ENCODE data around the gene MS4A1.
"Not testable (repeated sequence)": the region's sequence is repeated elsewhere in the genome, so short reads cannot be mapped to it uniquely, and the experiment has no call there.

MS4A1 gene

DNA sequence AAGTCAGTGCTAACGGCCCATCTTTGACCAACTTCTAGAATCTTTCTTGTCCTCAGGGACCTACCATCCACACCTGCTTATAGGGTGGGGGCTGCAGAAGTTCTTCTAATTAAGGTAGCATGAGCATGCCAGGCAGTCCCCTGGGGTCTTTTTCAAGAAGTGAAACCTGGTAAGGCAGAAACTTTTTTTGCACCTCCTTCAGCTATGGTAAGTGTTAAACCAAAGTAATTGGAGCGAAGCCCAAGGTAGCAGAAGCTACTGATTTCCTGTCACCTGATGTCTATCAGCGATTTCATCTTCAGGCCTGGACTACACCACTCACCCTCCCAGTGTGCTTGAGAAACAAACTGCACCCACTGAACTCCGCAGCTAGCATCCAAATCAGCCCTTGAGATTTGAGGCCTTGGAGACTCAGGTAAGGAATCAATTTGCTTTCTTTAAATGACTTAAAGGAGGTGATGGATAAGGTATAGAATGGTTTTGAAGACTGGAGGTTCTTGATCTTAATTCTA, at the start of gene MS4A1:
Gene MS4A1, plus strand, starts transcription at position 317 of the 512 bp plus-strand sequence. CDS start 6,528 bp downstream, outside the sequence.
- Histone ChIP-seq H3K4me3 (no peak within 1 kb of the TSS), H3K4me2 (peak within 1 kb of the TSS; percentile 12 to 85 (median 70); a peak in 21 of 22 replicates), H4K20me1 (no peaks in the 10 kb centered on the region), H3K27ac (peak within 1 kb of the TSS in 3 of 11 experiments; percentile 6 to 48 (median 32); a peak in 3 of 22 replicates), H3K27me3 (no peaks in the 10 kb centered on the region), H3K9ac (no peak within 1 kb of the TSS), H3K36me3 (no peaks in the 10 kb centered on the region), H3K4me1 (peaks cover 18 to 51% (median 40%) of the 10 kb centered on the region in 10 experiments), H3K9me3 (replicated peaks in 1 of 11) (peaks cover 6 to 14% (median 8%) of the 10 kb centered on the region in 11 experiments)
- no peak for TF ChIP-seq Cebpa-rat (IDR thresholded peaks at IDR 0.05)

DNA sequence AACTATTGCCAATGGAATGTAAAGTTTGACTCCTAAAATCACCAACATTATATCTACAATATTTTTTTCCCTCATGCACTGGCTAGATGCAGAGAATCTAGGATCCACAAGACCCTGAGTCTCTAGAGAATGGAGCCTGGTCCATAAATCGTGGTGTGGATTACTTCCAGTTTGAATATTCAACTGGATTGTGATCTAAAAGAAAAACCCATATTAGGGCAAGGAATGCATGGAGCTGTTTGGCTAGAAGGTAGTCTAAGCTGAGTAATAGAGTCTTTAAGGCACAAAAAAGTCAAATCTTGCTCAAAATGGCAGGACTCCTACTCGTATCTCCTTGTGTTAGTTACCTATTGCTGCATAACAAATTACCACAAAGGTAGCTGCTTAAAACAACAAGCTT, 35.6 kb upstream of the MS4A1 start:
- Histone ChIP-seq H3K36me3 (peaks cover 0 to 22% (median 0%) of the 10 kb centered on the region in 11 experiments; a peak in 5 of 22 replicates), H4K20me1 (no peaks in the 10 kb centered on the region), H3K9me3 (replicated peaks in 1 of 11) (peaks cover 16 to 65% (median 20%) of the 10 kb centered on the region in 11 experiments), H3K4me2 (no peak overlapping the region), H3K4me1 (peaks cover 0 to 5% (median 0%) of the 10 kb centered on the region in 10 experiments; a peak in 1 of 20 replicates), H3K4me3 (no peak overlapping the region), H3K9ac (no peak overlapping the region), H3K27me3 (no peaks in the 10 kb centered on the region), H3K27ac (no peak overlapping the region)
- TF ChIP-seq Cebpa-rat (IDR thresholded peaks at IDR 0.05) = no peak

DNA sequence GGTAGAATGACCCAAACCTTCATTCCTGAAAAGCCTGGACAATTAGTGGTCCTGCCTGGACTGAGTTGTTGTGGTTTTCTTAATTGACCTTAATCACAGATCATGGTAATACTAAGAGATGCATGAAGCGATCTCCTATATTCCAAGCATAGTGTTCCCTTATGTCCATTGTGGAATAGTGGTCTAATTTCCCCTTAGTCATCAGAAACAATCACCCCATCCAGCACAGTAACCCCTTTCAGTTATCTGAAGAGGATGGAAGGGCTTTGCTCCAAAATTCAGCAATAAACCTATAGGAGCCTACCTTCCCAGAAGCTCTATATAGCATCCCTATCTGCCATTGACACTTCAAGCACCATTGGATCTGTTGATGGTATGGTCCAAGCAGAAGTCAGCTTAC, 33.0 kb upstream of the MS4A1 start:
- Histone ChIP-seq H3K9ac (no peak overlapping the region), H3K27me3 (no peaks in the 10 kb centered on the region), H4K20me1 (no peaks in the 10 kb centered on the region), H3K36me3 (no peaks in the 10 kb centered on the region), H3K4me3 (no peak overlapping the region), H3K9me3 (replicated peaks in 1 of 11) (peaks cover 16 to 41% (median 20%) of the 10 kb centered on the region in 11 experiments), H3K4me2 (no peak overlapping the region), H3K4me1 (no peaks in the 10 kb centered on the region), H3K27ac (no peak overlapping the region)
- no peak for TF ChIP-seq Cebpa-rat (IDR thresholded peaks at IDR 0.05)

DNA sequence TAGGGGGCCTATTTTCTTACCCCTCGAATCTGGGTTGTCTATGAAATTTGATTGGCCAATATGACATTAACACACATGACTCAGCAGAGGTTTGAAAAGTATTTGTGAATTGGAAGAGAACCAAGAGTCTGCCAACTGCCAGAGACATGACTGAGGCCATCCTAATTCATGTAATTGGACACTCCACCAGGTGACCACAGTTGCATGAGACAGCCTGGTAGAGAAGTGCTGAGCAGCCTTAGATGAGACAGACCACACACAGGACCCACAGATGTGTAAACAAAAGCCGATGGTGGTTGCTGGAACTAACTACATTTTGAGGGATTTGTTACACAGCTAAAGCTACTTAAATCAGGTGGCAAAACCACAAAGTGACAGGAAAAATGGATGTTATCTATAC, 27.1 kb upstream of the MS4A1 start:
- H3K4me2 ChIP-seq = no peak overlapping the region
- H3K9me3 ChIP-seq (replicated peaks in 1 of 11) = no peaks in the 10 kb centered on the region
- H3K27me3 ChIP-seq = no peaks in the 10 kb centered on the region
- H3K27ac ChIP-seq = no peak overlapping the region
- no peaks in the 10 kb centered on the region for H3K36me3 ChIP-seq
- TF ChIP-seq Cebpa-rat (IDR thresholded peaks at IDR 0.05) = no peak
- H3K4me3 ChIP-seq = no peak overlapping the region
- H3K9ac ChIP-seq = no peak overlapping the region
- H3K4me1 ChIP-seq = no peaks in the 10 kb centered on the region
- no peaks in the 10 kb centered on the region for H4K20me1 ChIP-seq

DNA sequence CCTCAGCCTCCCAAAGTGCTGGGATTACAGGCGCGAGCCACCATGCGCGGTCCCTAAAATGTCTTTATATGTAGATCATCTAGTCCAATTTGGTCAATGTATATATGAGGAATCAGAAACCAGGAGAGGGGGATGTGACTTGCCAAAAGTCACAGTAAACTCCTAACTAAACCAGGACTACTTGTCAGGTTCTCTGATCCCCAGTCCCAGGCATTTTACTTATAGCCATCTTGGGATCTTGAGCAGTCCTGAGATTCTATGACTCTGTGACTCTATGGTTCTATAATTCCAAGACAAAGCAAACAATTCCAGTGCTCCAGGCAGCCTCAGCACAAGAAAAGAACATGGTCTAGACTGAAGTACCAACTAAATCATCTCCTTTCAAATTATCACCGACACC, 26.4 kb upstream of the MS4A1 start, which contains the start of gene MS4A5:
Gene MS4A5, plus strand, starts transcription at position 301 of the 400 bp plus-strand sequence. CDS start 103 bp downstream, outside the sequence.
- H4K20me1 ChIP-seq = no peaks in the 10 kb centered on the region
- no peak within 1 kb of the TSS for H3K4me2 ChIP-seq
- no peak for TF ChIP-seq Cebpa-rat (IDR thresholded peaks at IDR 0.05)
- no peaks in the 10 kb centered on the region for H3K4me1 ChIP-seq
- no peaks in the 10 kb centered on the region; a peak in 1 of 22 replicates for H3K9me3 ChIP-seq (replicated peaks in 1 of 11)
- no peaks in the 10 kb centered on the region for H3K27me3 ChIP-seq
- H3K27ac ChIP-seq = no peak within 1 kb of the TSS
- H3K36me3 ChIP-seq = no peaks in the 10 kb centered on the region
- no peak within 1 kb of the TSS for H3K9ac ChIP-seq
- no peak within 1 kb of the TSS for H3K4me3 ChIP-seq

DNA sequence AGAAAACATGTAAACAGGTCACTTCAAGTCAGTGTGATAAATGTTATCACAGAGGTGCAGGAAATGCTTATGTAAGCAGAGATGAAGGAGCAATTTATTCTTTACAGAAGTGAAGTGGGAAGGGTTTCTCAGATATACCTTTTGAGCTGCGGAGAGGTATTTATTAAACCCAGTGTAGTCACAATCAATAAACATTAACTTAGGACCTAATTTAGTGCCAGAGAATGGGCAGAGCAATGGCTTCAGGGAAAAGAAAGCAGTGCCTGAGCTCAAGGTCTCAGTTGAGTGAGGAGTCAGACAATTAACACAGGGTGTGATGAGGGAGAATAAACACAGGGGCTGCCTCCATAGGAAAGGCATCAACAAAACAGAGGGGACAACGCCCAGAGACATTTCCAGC, 24.4 kb upstream of the MS4A1 start:
- Histone ChIP-seq H3K27me3 (no peaks in the 10 kb centered on the region), H3K9ac (no peak overlapping the region), H3K27ac (no peak overlapping the region), H3K4me2 (no peak overlapping the region), H3K36me3 (no peaks in the 10 kb centered on the region), H3K9me3 (replicated peaks in 1 of 11) (peaks cover 0 to 5% (median 0%) of the 10 kb centered on the region in 11 experiments; a peak in 1 of 22 replicates), H4K20me1 (no peaks in the 10 kb centered on the region), H3K4me3 (no peak overlapping the region), H3K4me1 (no peaks in the 10 kb centered on the region)
- TF ChIP-seq Cebpa-rat (IDR thresholded peaks at IDR 0.05) = no peak

DNA sequence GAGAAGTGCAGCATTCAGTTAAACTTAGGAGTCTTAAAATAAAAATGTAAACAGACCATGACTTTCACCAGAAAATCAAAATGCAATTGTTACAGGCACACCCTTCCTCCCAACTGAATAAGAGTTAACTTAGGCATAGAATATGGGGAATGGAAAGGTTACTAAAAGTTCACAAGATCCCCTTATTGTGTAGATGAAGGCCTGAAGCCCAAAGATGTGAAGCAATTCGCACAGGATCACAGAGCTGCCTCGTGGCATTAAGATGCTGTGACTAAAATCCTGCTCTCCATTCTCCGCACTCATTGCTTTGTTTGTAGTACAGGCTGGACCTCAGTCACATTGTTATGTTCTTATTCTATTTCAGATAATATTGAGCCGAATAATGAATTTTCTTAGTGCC, 22.2 kb upstream of the MS4A1 start:
- Histone ChIP-seq H4K20me1 (no peaks in the 10 kb centered on the region), H3K9ac (no peak overlapping the region), H3K4me3 (no peak overlapping the region), H3K27me3 (no peaks in the 10 kb centered on the region), H3K27ac (no peak overlapping the region), H3K4me2 (no peak overlapping the region), H3K4me1 (no peaks in the 10 kb centered on the region), H3K9me3 (replicated peaks in 1 of 11) (peaks cover 0 to 5% (median 0%) of the 10 kb centered on the region in 11 experiments; a peak in 1 of 22 replicates), H3K36me3 (no peaks in the 10 kb centered on the region)
- no peak for TF ChIP-seq Cebpa-rat (IDR thresholded peaks at IDR 0.05)

DNA sequence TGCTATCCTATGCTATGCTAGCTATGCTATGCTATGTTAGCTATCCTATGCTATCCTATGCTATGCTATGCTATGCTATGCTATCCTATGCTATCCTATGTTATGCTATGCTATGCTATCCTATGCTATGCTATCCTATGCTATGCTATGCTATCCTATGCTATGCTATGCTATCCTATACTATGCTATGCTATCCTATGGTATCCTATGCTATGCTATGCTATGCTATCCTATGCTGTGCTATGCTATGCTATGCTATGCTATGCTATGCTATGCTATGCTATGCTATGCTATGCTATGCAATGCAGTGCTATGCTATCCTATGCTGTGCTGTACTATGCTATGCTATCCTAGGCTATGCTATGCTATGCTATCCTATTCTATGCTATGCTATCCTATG, 8.6 kb upstream of the MS4A1 start:
- Histone ChIP-seq H4K20me1 (no peaks in the 10 kb centered on the region), H3K4me1 (peaks cover 13 to 19% (median 17%) of the 10 kb centered on the region in 10 experiments), H3K4me3 (0 out of 20 replicates have a peak overlapping the region, but pooled peaks of 1 of the 10 experiments have one; percentile 40), H3K27me3 (no peaks in the 10 kb centered on the region), H3K36me3 (no peaks in the 10 kb centered on the region), H3K4me2 (peak overlapping the region; percentile 76 to 94 (median 82); a peak in 17 of 22 replicates), H3K9ac (no peak overlapping the region; a peak in 2 of 22 replicates), H3K9me3 (replicated peaks in 1 of 11) (peaks cover 11 to 18% (median 15%) of the 10 kb centered on the region in 11 experiments), H3K27ac (peak overlapping the region in 2 of 11 experiments; percentile 40 to 68; a peak in 3 of 22 replicates)
- no peak for TF ChIP-seq Cebpa-rat (IDR thresholded peaks at IDR 0.05)

DNA sequence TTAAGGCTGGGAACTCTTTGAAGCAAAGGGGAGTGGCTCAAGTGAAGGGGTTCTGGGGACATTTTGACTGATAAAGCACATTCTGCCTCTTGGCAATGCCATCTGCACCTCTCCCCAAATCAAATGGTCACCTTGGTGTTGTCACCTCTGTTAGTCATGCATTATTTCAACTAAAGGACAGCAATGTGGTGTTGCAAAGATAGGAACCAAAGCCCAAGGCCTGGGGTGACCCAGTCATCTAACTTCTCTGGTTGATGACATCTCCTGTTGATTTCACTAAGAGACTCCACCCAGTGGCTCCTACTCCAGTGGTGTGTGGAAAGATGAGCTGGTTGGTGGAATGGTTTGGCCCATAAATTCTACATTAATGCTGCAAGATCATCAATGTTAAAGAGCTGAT, 7.8 kb upstream of the MS4A1 start:
- Histone ChIP-seq H3K4me1 (peaks cover 13 to 19% (median 17%) of the 10 kb centered on the region in 10 experiments), H3K36me3 (no peaks in the 10 kb centered on the region)

DNA sequence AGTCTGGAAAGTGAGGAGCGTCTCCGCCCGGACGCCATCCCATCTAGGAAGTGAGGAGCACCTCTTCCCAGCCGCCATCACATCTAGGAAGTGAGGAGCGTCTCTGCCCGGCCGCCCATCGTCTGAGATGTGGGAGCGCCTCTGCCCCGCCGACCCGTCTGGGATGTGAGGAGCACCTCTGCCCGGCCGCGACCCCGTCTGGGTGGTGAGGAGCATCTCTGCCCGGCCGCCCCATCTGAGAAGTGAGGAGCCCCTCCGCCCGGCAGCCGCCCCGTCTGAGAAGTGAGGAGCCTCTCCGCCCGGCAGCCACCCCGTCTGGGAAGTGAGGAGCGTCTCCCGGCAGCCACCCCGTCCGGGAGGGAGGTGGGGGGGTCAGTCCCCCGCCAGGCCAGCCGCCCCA, 4.5 kb upstream of the MS4A1 start:
- not testable (repeated sequence) for H3K27me3 ChIP-seq, H3K4me2 ChIP-seq, H3K36me3 ChIP-seq, H4K20me1 ChIP-seq, H3K27ac ChIP-seq, H3K4me3 ChIP-seq, H3K9ac ChIP-seq
- Histone ChIP-seq H3K9me3 (replicated peaks in 1 of 11) (peaks cover 11 to 22% (median 15%) of the 10 kb centered on the region in 11 experiments), H3K4me1 (peaks cover 9 to 39% (median 29%) of the 10 kb centered on the region in 10 experiments)

More for the DNA sequence above, 7.8 kb upstream of the MS4A1 start:
- H3K9me3 ChIP-seq (replicated peaks in 1 of 11) = peaks cover 11 to 22% (median 15%) of the 10 kb centered on the region in 11 experiments
- TF ChIP-seq Cebpa-rat (IDR thresholded peaks at IDR 0.05) = no peak
- H3K9ac ChIP-seq = no peak overlapping the region
- no peaks in the 10 kb centered on the region for H3K27me3 ChIP-seq
- no peak overlapping the region for H3K27ac ChIP-seq
- H4K20me1 ChIP-seq = no peaks in the 10 kb centered on the region
- H3K4me3 ChIP-seq = no peak overlapping the region
- no peak overlapping the region for H3K4me2 ChIP-seq

All from BLaER1 treated with 17β-estradiol and CSF1 and Interleukin-3, amounts not matched to agents 10 nM and 100 nM (cell line).